IPS-15b (cell line): ENCODE results near the gene SHROOM4.

Experiments used
- H3K27me3 ChIP-seq: one replicate; pipeline ENCODE4 v1.6.1; 2013; ENCODE audit warnings: low read length; ENCODE audit not compliant: control insufficient read depth, insufficient read depth
- H3K36me3 ChIP-seq: one replicate; pipeline ENCODE4 v1.6.1; 2013; ENCODE audit warnings: low read length; ENCODE audit not compliant: control insufficient read depth, insufficient read depth
- H3K4me1 ChIP-seq: one replicate; pipeline ENCODE4 v1.6.1; 2013; ENCODE audit warnings: mild to moderate bottlenecking, low read length; ENCODE audit not compliant: control insufficient read depth, insufficient read depth
- H3K4me3 ChIP-seq: one replicate; pipeline ENCODE4 v1.5.1; 2013; ENCODE audit warnings: low read depth, low read length
- H3K9ac ChIP-seq: one replicate; pipeline ENCODE4 v1.6.1; 2013; ENCODE audit warnings: low read depth, mild to moderate bottlenecking, low read length
- H3K9me3 ChIP-seq: one replicate; pipeline ENCODE4 v1.6.1; 2013; ENCODE audit warnings: mild to moderate bottlenecking, low read length; ENCODE audit not compliant: control insufficient read depth, insufficient read depth

SHROOM4 gene

GRCh38 chrX:50613846-50614245 lies 200.1 kb downstream of the SHROOM4 start:
- Histone ChIP-seq H3K36me3 (no peaks in the 10 kb centered on the region), H3K9me3 (no peaks in the 10 kb centered on the region), H3K4me1 (peaks cover 22% of the 10 kb centered on the region), H3K4me3 (no peak overlapping the region), H3K27me3 (no peaks in the 10 kb centered on the region), H3K9ac (no peak overlapping the region)

DNA sequence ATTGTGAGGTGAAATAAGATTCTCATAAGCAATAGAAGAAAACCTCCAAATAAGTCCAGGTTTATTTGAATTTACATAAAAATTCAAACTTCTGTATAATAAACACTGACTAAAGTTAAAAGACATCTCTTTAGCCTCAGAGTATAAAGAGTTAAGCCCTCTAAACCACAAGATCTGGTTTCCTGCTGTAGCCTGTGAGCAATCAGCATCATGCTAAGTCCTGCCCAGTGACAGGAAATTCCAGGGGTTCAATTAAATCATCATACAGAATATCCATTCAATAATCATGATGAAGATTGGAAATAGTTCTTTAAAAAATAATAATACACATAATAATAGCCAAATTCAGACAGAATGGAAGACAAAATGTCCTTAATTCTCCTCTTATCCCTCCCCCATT lies 204.2 kb downstream of the SHROOM4 start:
- no peaks in the 10 kb centered on the region for H3K27me3 ChIP-seq
- H3K9me3 ChIP-seq: no peaks in the 10 kb centered on the region
- peaks cover 9% of the 10 kb centered on the region for H3K4me1 ChIP-seq
- no peak overlapping the region for H3K4me3 ChIP-seq
- H3K9ac ChIP-seq: no peak overlapping the region
- H3K36me3 ChIP-seq: no peaks in the 10 kb centered on the region

GRCh38 chrX:50606300-50606950 lies 207.6 kb downstream of the SHROOM4 start:
- H3K9me3 ChIP-seq: no peaks in the 10 kb centered on the region
- H3K36me3 ChIP-seq: no peaks in the 10 kb centered on the region
- H3K27me3 ChIP-seq: no peaks in the 10 kb centered on the region
- no peak overlapping the region for H3K9ac ChIP-seq
- peaks cover 2% of the 10 kb centered on the region for H3K4me1 ChIP-seq
- H3K4me3 ChIP-seq: no peak overlapping the region

DNA sequence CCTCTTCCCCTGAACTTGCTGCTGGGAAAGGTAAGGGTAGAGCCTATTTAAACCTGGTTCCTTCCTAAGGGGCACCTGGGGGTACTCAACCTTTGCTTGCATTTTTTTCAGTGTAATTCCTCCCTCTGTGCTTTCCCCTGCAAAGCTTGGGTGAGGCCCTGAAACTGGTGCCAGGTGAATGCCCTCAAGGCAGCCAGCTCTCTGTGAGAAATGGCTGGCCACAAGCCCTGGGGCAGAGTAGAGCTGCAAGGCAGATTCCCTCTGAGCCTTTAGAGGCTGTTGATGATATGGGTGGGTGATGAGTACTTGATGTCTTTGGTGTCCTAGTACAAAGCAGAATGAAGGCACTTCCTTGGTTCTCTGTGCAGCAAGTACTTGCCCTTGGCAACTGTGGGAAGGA lies 217.9 kb downstream of the SHROOM4 start:
- no peaks in the 10 kb centered on the region for H3K27me3 ChIP-seq
- H3K4me1 ChIP-seq: peaks cover 8% of the 10 kb centered on the region
- no peak overlapping the region for H3K4me3 ChIP-seq

GRCh38 chrX:50594788-50595187 lies 219.2 kb downstream of the SHROOM4 start:
- H3K4me1 ChIP-seq: peaks cover 8% of the 10 kb centered on the region
- H3K9ac ChIP-seq: no peak overlapping the region
- peaks cover 2% of the 10 kb centered on the region for H3K9me3 ChIP-seq
- H3K36me3 ChIP-seq: no peaks in the 10 kb centered on the region
- H3K4me3 ChIP-seq: no peak overlapping the region
- H3K27me3 ChIP-seq: no peaks in the 10 kb centered on the region

More for the DNA sequence above, 217.9 kb downstream of the SHROOM4 start:
- Histone ChIP-seq H3K9ac (no peak overlapping the region), H3K9me3 (peaks cover 2% of the 10 kb centered on the region), H3K36me3 (no peaks in the 10 kb centered on the region)

DNA sequence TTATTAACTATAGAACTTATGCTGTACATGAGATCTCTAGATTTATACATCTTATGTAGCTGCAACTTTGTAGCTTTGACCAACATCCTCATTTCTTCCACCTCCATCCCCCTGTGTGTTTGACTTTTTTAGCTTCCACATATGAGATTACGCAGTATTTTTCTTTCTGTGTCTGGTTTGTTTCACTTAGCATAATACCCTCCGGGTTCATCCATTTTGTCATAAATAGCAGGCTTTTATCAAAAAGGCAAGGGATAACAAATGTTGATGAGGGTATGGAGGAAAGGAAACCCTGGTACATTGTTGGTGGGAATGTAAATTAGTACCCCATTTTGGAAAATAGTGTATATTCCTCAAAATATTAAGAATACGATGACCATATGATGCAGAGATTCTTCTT lies 227.0 kb downstream of the SHROOM4 start:
- H3K27me3 ChIP-seq: peaks cover 38% of the 10 kb centered on the region
- H3K36me3 ChIP-seq: no peaks in the 10 kb centered on the region
- H3K9me3 ChIP-seq: no peaks in the 10 kb centered on the region
- no peak overlapping the region for H3K9ac ChIP-seq
- no peak overlapping the region for H3K4me3 ChIP-seq
- H3K4me1 ChIP-seq: no peaks in the 10 kb centered on the region

DNA sequence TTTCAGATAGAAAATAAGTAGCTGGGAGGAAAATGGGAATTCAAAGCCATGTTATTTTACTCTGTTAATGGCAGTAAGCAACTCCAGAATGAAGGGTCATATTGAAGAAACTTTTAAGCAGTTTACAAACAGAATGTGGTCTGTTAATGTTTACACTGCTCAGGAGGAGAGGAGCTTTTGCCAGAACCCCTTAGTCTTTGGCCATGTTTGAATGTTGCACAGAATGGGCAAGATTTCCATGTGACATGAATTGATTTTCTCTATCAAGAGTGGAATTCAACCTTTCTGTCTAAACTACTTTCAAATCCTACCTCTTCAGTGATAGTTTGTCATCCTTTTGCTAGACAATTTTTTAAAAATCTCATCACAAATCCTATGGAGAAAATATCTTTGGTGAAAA lies 227.6 kb downstream of the SHROOM4 start:
- Histone ChIP-seq H3K4me1 (no peaks in the 10 kb centered on the region), H3K9me3 (no peaks in the 10 kb centered on the region), H3K9ac (no peak overlapping the region), H3K36me3 (no peaks in the 10 kb centered on the region), H3K27me3 (peaks cover 41% of the 10 kb centered on the region), H3K4me3 (no peak overlapping the region)

DNA sequence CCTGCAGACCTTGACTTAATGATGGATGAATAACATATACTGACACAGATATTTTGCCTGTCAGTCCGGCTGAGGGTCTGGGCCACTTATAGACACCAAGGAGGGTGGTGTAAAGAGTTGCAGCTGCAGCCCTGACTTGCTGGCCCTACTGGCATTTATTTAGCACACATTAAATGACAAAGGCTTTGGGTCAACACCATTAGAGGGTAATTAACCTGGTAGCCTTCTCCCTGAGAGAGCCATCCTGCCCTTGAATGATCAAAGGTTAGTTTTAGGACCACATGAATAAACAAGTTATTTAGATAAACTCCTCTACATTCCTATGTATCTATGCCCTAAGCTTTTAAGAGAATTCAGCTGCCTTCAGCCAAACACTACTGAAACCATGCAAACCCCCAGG lies 232.6 kb downstream of the SHROOM4 start:
- Histone ChIP-seq H3K36me3 (no peaks in the 10 kb centered on the region), H3K27me3 (peaks cover 60% of the 10 kb centered on the region), H3K9me3 (no peaks in the 10 kb centered on the region), H3K4me1 (no peaks in the 10 kb centered on the region), H3K4me3 (no peak overlapping the region), H3K9ac (no peak overlapping the region)

- Histone ChIP-seq H3K36me3 (no peaks in the 10 kb centered on the region), H3K9ac (no peak overlapping the region), H3K27me3 (peaks cover 52% of the 10 kb centered on the region), H3K4me1 (no peaks in the 10 kb centered on the region), H3K9me3 (no peaks in the 10 kb centered on the region), H3K4me3 (no peak overlapping the region)
Observed at GRCh38 chrX:50579955-50580354, 234.0 kb downstream of the SHROOM4 start.

DNA sequence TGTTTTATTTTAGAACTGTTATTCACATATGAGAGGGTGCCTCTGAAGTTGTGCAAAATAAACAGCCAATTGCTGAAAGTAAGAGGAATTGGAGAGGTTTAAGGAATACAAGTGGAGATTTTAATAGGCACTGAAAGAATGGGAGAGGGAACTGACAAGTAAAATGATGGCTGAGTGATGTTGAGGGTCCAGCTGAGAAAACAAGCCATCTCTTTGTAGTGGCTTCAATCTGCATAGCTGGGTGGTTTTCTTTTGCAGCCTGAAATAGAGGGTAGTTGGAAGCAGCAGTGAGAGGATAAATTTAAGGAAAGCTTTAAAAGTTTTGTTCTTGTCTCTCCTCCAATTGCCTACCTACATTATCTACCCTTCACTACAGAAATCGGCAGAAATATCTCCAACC lies 236.7 kb downstream of the SHROOM4 start:
- H3K4me3 ChIP-seq: no peak overlapping the region

GRCh38 chrX:50567636-50568035 lies 246.4 kb downstream of the SHROOM4 start:
- Histone ChIP-seq H3K9me3 (no peaks in the 10 kb centered on the region), H3K4me1 (no peaks in the 10 kb centered on the region), H3K4me3 (no peak overlapping the region), H3K27me3 (no peaks in the 10 kb centered on the region), H3K36me3 (no peaks in the 10 kb centered on the region), H3K9ac (no peak overlapping the region)

More for the DNA sequence above, 236.7 kb downstream of the SHROOM4 start:
- Histone ChIP-seq H3K4me1 (no peaks in the 10 kb centered on the region), H3K27me3 (peaks cover 25% of the 10 kb centered on the region), H3K9ac (no peak overlapping the region), H3K36me3 (no peaks in the 10 kb centered on the region), H3K9me3 (no peaks in the 10 kb centered on the region)

GRCh38 chrX:50565718-50566117 lies 248.3 kb downstream of the SHROOM4 start:
- no peaks in the 10 kb centered on the region for H3K36me3 ChIP-seq
- no peaks in the 10 kb centered on the region for H3K4me1 ChIP-seq
- H3K27me3 ChIP-seq: no peaks in the 10 kb centered on the region
- H3K9ac ChIP-seq: no peak overlapping the region
- no peaks in the 10 kb centered on the region for H3K9me3 ChIP-seq
- H3K4me3 ChIP-seq: no peak overlapping the region
